Left lung (tissue), 10 donors: ENCODE data around the gene NRG3. TPM values are rescaled to one million over a fixed set of nuclear protein-coding genes. Genes with fewer than 3 reads are reported as not detected.

Experiments used
- ATAC-seq: fragments of 200-7000 bp; cut with Tn5 transposase; one replicate; pipeline ENCODE4 v1.9.1; 2020; ENCODE audit warnings: moderate library complexity
- DNase-seq, 4 donors: peaks; one replicate each; pipeline ENCODE4 v3.0.0-alpha.2; 2013 to 2020
- H3K27ac ChIP-seq, 2 donors: fragments of 200-600 bp; sonication (generic) in 1 of 2; one replicate each; pipeline versions ENCODE4 v1.5.0 to v1.8.0; 2020 to 2021
- H3K27me3 ChIP-seq, 2 donors: fragments of 200-600 bp; sonication (generic) in 1 of 2; one replicate each; pipeline versions ENCODE4 v1.5.0 to v1.8.0; 2020 to 2021
- H3K36me3 ChIP-seq, 2 donors: fragments of 200-600 bp; sonication (generic) in 1 of 2; one replicate each; pipeline versions ENCODE4 v1.5.0 to v1.8.0; 2020 to 2021
- H3K4me1 ChIP-seq, 2 donors: fragments of 200-600 bp; one replicate each; pipeline ENCODE4 v1.8.0; 2021
- H3K4me3 ChIP-seq, 2 donors: fragments of 200-600 bp; sonication (generic) in 1 of 2; one replicate each; pipeline versions ENCODE4 v1.5.0 to v1.8.0; 2020 to 2021; ENCODE audit warnings: mild to moderate bottlenecking in 1 of 2
- H3K9me3 ChIP-seq, 2 donors: fragments of 200-600 bp; sonication (generic) in 1 of 2; one replicate each; pipeline versions ENCODE4 v1.5.0 to v1.8.0; 2020 to 2021
- CTCF ChIP-seq, 2 donors: fragments of 200-600 bp; sonication (generic) in 1 of 2; IDR thresholded peaks; one replicate each; pipeline versions ENCODE4 v1.5.0 to v1.8.0; 2021; ENCODE audit warnings: antibody characterized with exemption in 2 of 2
- intact Hi-C, 2 donors: fragments of 100-400 bp; cut with DNase I; formaldehyde crosslinking; loops; one replicate each; pipeline versions ENCODE4 v1.11.2 to v1.14.2; 2022
- polyA plus RNA-seq, 6 donors: library from polyadenylated mRNA; unstranded; fragments of 120-200 nt; gene quantifications; one replicate each; pipeline ENCODE4 v1.2.1, GENCODE V29; 2013; ENCODE audit not compliant: insufficient read length in 6 of 6
- total RNA-seq, 2 donors: library from RNA; stranded (reverse); fragmentation: NEBNext Ultra II Directional; extraction: Animal tissue kit (Norgen Biotek cat#: 25700); gene quantifications; one replicate each; pipeline ENCODE4 v1.2.1, GENCODE V29; 2021
- donor health status: DM: no; HTN: yes; CAD: no.
- donor health status: DM: no; HTN: no; CAD: no.

Gene NRG3
- total and polyA plus RNA-seq, 8 donors = 1.0 to 1.7 (median 1.1) TPM

DNA sequence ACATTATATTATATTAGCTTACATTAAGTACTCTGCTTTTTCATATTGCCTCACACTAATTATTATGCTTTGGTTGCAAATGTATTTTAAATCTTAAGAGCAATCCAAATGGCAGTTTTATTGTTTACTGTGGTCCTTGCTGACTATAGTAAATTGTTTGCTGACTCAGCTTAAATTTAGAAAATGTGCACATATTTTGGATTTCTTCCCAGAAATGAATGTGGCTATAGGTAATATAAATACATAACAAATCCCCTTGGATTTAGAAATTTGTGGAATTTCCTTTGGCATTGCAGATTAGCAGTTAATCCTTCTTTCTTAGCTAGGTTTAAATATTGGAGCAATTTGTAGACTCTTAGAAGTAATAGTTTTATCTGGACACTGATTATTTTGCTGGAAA lies 565.8 kb downstream of the NRG3 start:
- Histone ChIP-seq H3K27ac (no peak overlapping the region), H3K4me1 (no peaks in the 10 kb centered on the region), H3K36me3 (no peaks in the 10 kb centered on the region), H3K4me3 (no peak overlapping the region), H3K27me3 (no peaks in the 10 kb centered on the region), H3K9me3 (peaks cover 0 to 12% of the 10 kb centered on the region in 2 donors)
- intact Hi-C loops = no loop called here
- DNase-seq (peak in 2 of 4 donors; percentile 7 to 19), ATAC-seq (no peak)
- no peak for TF ChIP-seq CTCF (IDR thresholded peaks at IDR 0.05)

- intact Hi-C loops = no loop called here
- no peak for ATAC-seq
- Histone ChIP-seq H3K27ac (no peak overlapping the region), H3K9me3 (no peaks in the 10 kb centered on the region), H3K4me3 (no peak overlapping the region), H3K4me1 (no peaks in the 10 kb centered on the region), H3K27me3 (no peaks in the 10 kb centered on the region), H3K36me3 (no peaks in the 10 kb centered on the region)
- no peak for DNase-seq
- no peak for TF ChIP-seq CTCF (IDR thresholded peaks at IDR 0.05)
Observed at GRCh38 chr10:82452046-82452445, 577.1 kb downstream of the NRG3 start.

DNA sequence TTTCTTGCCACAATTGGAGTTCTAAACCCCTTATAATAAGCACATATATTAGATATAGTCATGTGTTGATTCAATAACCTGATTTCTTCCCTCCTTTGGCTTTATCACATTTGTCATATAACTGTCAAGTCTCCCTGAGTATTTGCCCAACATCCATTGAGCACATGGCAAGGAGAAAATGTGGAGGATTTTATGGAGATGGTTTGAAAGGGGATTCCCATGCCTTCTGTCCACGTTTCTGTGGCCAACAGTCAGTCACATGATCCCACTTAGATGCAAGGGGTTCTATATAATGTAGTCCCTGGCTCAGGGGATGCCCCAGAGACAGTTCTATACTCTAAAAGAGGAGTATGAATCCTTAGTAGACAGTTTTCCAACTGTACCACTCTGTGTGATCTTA lies 577.7 kb downstream of the NRG3 start:
- no peak for DNase-seq
- Histone ChIP-seq H3K4me3 (no peak overlapping the region), H3K9me3 (no peaks in the 10 kb centered on the region), H3K27me3 (no peaks in the 10 kb centered on the region), H3K36me3 (no peaks in the 10 kb centered on the region), H3K4me1 (no peaks in the 10 kb centered on the region), H3K27ac (no peak overlapping the region)
- no peak for ATAC-seq
- no peak for TF ChIP-seq CTCF (IDR thresholded peaks at IDR 0.05)
- intact Hi-C loops = no loop called here

- H3K4me1 ChIP-seq = no peaks in the 10 kb centered on the region
- H3K27ac ChIP-seq = no peak overlapping the region
- no peak overlapping the region for H3K4me3 ChIP-seq
- ATAC-seq = no peak
- DNase-seq = no peak
- H3K27me3 ChIP-seq = no peaks in the 10 kb centered on the region
- no peak for TF ChIP-seq CTCF (IDR thresholded peaks at IDR 0.05)
- no peaks in the 10 kb centered on the region for H3K9me3 ChIP-seq
- intact Hi-C loops = no loop called here
- H3K36me3 ChIP-seq = no peaks in the 10 kb centered on the region
Observed at GRCh38 chr10:82453678-82454293, 578.8 kb downstream of the NRG3 start.

GRCh38 chr10:82462910-82463551 lies 588.0 kb downstream of the NRG3 start:
- no peak for TF ChIP-seq CTCF (IDR thresholded peaks at IDR 0.05)
- DNase-seq = no peak
- peaks cover 0 to 3% of the 10 kb centered on the region in 2 donors for H3K9me3 ChIP-seq
- intact Hi-C loops = no loop called here
- ATAC-seq = no peak
- no peaks in the 10 kb centered on the region for H3K4me1 ChIP-seq
- H3K36me3 ChIP-seq = no peaks in the 10 kb centered on the region
- H3K27ac ChIP-seq = no peak overlapping the region
- H3K27me3 ChIP-seq = no peaks in the 10 kb centered on the region
- H3K4me3 ChIP-seq = no peak overlapping the region
